H1 (cell line): Measurements from ENCODE around the gene NSDHL. TPM values are rescaled to one million over a fixed set of nuclear protein-coding genes. Genes with fewer than 3 reads are reported as not detected.

Experiments
- CTCF ChIA-PET: fragments of 300-600 bp; sonication (Branson Sonifier 250); formaldehyde crosslinking; loops from one replicate; lab custom pipeline; 2021; ENCODE audit not compliant: partially characterized antibody; lab: Charles Lee
- POLR2A ChIA-PET: fragments of 300-600 bp; sonication (Branson Sonifier 250); formaldehyde crosslinking; loops from one replicate; lab custom pipeline; 2021; ENCODE audit warnings: inconsistent platforms; ENCODE audit not compliant: partially characterized antibody; lab: Charles Lee
- DNase-seq, 2 experiments: peaks; one replicate each; pipeline versions ENCODE4 v3.0.0 to v3.0.0-alpha.2; 2010 to 2022; ENCODE audit warnings: low spot score in 2 of 2, low read depth in 1 of 2, mixed read lengths in 1 of 2
- FAIRE-seq: peaks from 2 replicates; lab custom pipeline; 2011; peaks lifted over from hg19 to GRCh38; lab: Jason Lieb, UNC
- H2AFZ ChIP-seq: 2 replicates; pipeline ENCODE4 v1.8.1; 2012; ENCODE audit warnings: low read length, inconsistent platforms
- H2AK5ac ChIP-seq: 2 replicates; pipeline ENCODE4 v1.6.1; 2013; ENCODE audit warnings: low read depth, low read length
- H2BK120ac ChIP-seq: replicated peaks from 2 replicates; pipeline ENCODE3; 2013; ENCODE audit warnings: low read depth, low read length, inconsistent platforms
- H2BK12ac ChIP-seq: 2 replicates; pipeline ENCODE4 v1.6.1; 2013; ENCODE audit warnings: low read depth, low read length
- H2BK15ac ChIP-seq: 2 replicates; pipeline ENCODE4 v1.6.1; 2013; ENCODE audit warnings: low read length
- H2BK20ac ChIP-seq: 2 replicates; pipeline ENCODE4 v1.6.1; 2013; ENCODE audit warnings: low read length
- H2BK5ac ChIP-seq: 2 replicates; pipeline ENCODE4 v1.6.1; 2013; ENCODE audit warnings: low read depth, low read length
- H3K14ac ChIP-seq: 2 replicates; pipeline ENCODE4 v1.6.1; 2013; ENCODE audit warnings: inconsistent platforms; ENCODE audit not compliant: insufficient read length
- H3K18ac ChIP-seq: 2 replicates; pipeline ENCODE4 v1.6.1; 2013; ENCODE audit warnings: low read length; ENCODE audit errors: extremely low read depth
- H3K23ac ChIP-seq: 2 replicates; pipeline ENCODE4 v1.6.1; 2013; ENCODE audit warnings: inconsistent platforms; ENCODE audit not compliant: insufficient read length
- H3K23me2 ChIP-seq: 2 replicates; pipeline ENCODE4 v1.6.1; 2013; ENCODE audit warnings: low read depth, low read length
- H3K27ac ChIP-seq: 2 replicates; pipeline ENCODE4 v1.6.1; 2011; ENCODE audit warnings: low read depth, low read length, inconsistent platforms
- H3K27me3 ChIP-seq, 4 experiments: replicated peaks in 1 of 4; 1 replicate in 1 of 4; 2 replicates in 3 of 4; pipeline versions ENCODE4 v1.6.1 to v1.8.1; 2011 to 2013; ENCODE audit warnings: low read length in 3 of 4, mild to moderate bottlenecking in 3 of 4, inconsistent platforms in 2 of 4, mixed read lengths in 2 of 4, moderate library complexity in 1 of 4; ENCODE audit not compliant: control insufficient read depth in 3 of 4, insufficient read depth in 3 of 4; ENCODE audit errors: extremely low read depth in 1 of 4
- H3K36me3 ChIP-seq, 4 experiments: 2 replicates each; pipeline versions ENCODE4 v1.6.1 to v1.8.1; 2011 to 2013; ENCODE audit warnings: mild to moderate bottlenecking in 4 of 4, low read length in 3 of 4, moderate library complexity in 2 of 4, control low read depth in 1 of 4, inconsistent platforms in 1 of 4; ENCODE audit not compliant: insufficient read depth in 4 of 4, control insufficient read depth in 2 of 4
- H3K4ac ChIP-seq: replicated peaks from 2 replicates; pipeline ENCODE3; 2013; ENCODE audit warnings: low read length, low read depth, mixed read lengths, inconsistent platforms; ENCODE audit not compliant: insufficient read length
- H3K4me1 ChIP-seq, 4 experiments: replicated peaks in 1 of 4; 1 replicate in 1 of 4; 2 replicates in 3 of 4; pipeline versions ENCODE4 v1.6.1 to v1.8.1; 2011 to 2013; ENCODE audit warnings: low read length in 3 of 4, inconsistent platforms in 2 of 4, mixed read lengths in 1 of 4; ENCODE audit not compliant: insufficient read depth in 4 of 4, control insufficient read depth in 3 of 4
- H3K4me2 ChIP-seq, 2 experiments: 2 replicates each; pipeline versions ENCODE4 v1.6.1 to v1.8.1; 2011 to 2013; ENCODE audit warnings: low read depth in 2 of 2, low read length in 2 of 2, control low read depth in 1 of 2, inconsistent platforms in 1 of 2, mild to moderate bottlenecking in 1 of 2; ENCODE audit not compliant: insufficient read depth in 1 of 2
- H3K4me3 ChIP-seq, 4 experiments: fragments of 200-600, 300-600 bp in 1 of 4; sonication (generic), shearing (Covaris generic), sonication (Bioruptor Twin) in 1 of 4; 2 replicates each; pipeline versions ENCODE4 v1.5.1 to v1.8.1; 2011 to 2016; ENCODE audit warnings: low read length in 4 of 4, low read depth in 3 of 4, control low read depth in 2 of 4, inconsistent platforms in 2 of 4, mild to moderate bottlenecking in 2 of 4, mixed read lengths in 1 of 4, moderate library complexity in 1 of 4; ENCODE audit not compliant: insufficient read depth in 2 of 4; ENCODE audit errors: extremely low read depth in 1 of 4
- H3K56ac ChIP-seq: replicated peaks from 2 replicates; pipeline ENCODE3; 2013; ENCODE audit warnings: low read depth, mild to moderate bottlenecking, mixed read lengths, low read length, inconsistent platforms; ENCODE audit not compliant: insufficient read length
- H3K79me1 ChIP-seq: 2 replicates; pipeline ENCODE4 v1.6.1; 2013; ENCODE audit warnings: low read depth, low read length, control low read depth
- H3K79me2 ChIP-seq, 2 experiments: 2 replicates each; pipeline versions ENCODE4 v1.6.1 to v1.8.1; 2012 to 2013; ENCODE audit warnings: low read length in 2 of 2, mild to moderate bottlenecking in 2 of 2, inconsistent platforms in 1 of 2; ENCODE audit not compliant: insufficient read depth in 2 of 2, control insufficient read depth in 1 of 2
- H3K9ac ChIP-seq, 4 experiments: replicated peaks in 1 of 4; 1 replicate in 1 of 4; 2 replicates in 3 of 4; pipeline versions ENCODE4 v1.6.1 to v1.8.1; 2011 to 2013; ENCODE audit warnings: low read depth in 3 of 4, low read length in 3 of 4, control low read depth in 2 of 4, mild to moderate bottlenecking in 2 of 4, moderate library complexity in 2 of 4, inconsistent platforms in 1 of 4; ENCODE audit errors: extremely low read depth in 1 of 4
- H3K9me3 ChIP-seq, 2 experiments: 2 replicates each; pipeline versions ENCODE4 v1.6.1 to v1.8.1; 2012 to 2013; ENCODE audit warnings: mild to moderate bottlenecking in 2 of 2, moderate library complexity in 2 of 2, control low read depth in 1 of 2, inconsistent platforms in 1 of 2, low read depth in 1 of 2, low read length in 1 of 2, mixed read lengths in 1 of 2; ENCODE audit not compliant: insufficient read depth in 2 of 2
- H4K20me1 ChIP-seq, 2 experiments: replicated peaks in 1 of 2; 2 replicates each; pipeline versions ENCODE3 to v1.8.1; 2011 to 2013; ENCODE audit warnings: inconsistent platforms in 2 of 2, low read length in 2 of 2, mild to moderate bottlenecking in 1 of 2; ENCODE audit not compliant: insufficient read depth in 2 of 2, control insufficient read depth in 1 of 2
- H4K5ac ChIP-seq: 2 replicates; pipeline ENCODE4 v1.6.1; 2013; ENCODE audit warnings: low read length, low read depth, mixed read lengths, inconsistent platforms; ENCODE audit not compliant: insufficient read length
- H4K8ac ChIP-seq: 2 replicates; pipeline ENCODE4 v1.8.0; 2013; ENCODE audit warnings: mild to moderate bottlenecking, moderate library complexity, low read length, inconsistent platforms; ENCODE audit not compliant: insufficient read depth; ENCODE audit errors: extremely low read depth
- H4K91ac ChIP-seq: replicated peaks from 2 replicates; pipeline ENCODE3; 2013; ENCODE audit warnings: low read length, mixed read lengths, inconsistent platforms; ENCODE audit not compliant: insufficient read length
- CHD1 ChIP-seq: IDR thresholded peaks from 2 replicates; pipeline ENCODE4 v1.6.1; 2012; ENCODE audit warnings: low read depth, low read length, improper control_type of control experiment
- RAD21 ChIP-seq, 2 experiments: IDR thresholded peaks in 1 of 2; conservative IDR thresholded peaks in 1 of 2; 2 replicates each; pipeline ENCODE4 v1.6.1; 2011; ENCODE audit warnings: low read depth in 2 of 2, low read length in 2 of 2, improper control_type of control experiment in 1 of 2, inconsistent platforms in 1 of 2, mild to moderate bottlenecking in 1 of 2, moderate library complexity in 1 of 2
- WGBS, 2 experiments: shearing (Covaris generic) in 1 of 2; methylation state at CpG; one replicate each; pipeline versions ENCODE4 v1.1.6 to v1.1.7; 2013 to 2015; ENCODE audit warnings: low lambda C conversion rate in 2 of 2, mixed read lengths in 2 of 2, inconsistent platforms in 1 of 2, low coverage in 1 of 2, missing lambda C conversion rate in 1 of 2; ENCODE audit not compliant: insufficient replicate concordance in 2 of 2, insufficient coverage in 1 of 2, insufficient read length in 1 of 2; ENCODE audit errors: extremely low coverage in 1 of 2, missing lambda C conversion rate in 1 of 2; 5-methylcytosine and 5-hydroxymethylcytosine counted together
- polyA plus RNA-seq, 7 experiments: library from polyadenylated mRNA; depleted of rRNA in 3 of 7; stranded (reverse) in 5 of 7; unstranded in 2 of 7; fragments of >200 nt in 5 of 7; fragments of 200-250 nt in 2 of 7; gene quantifications; 1 replicate in 5 of 7; 2 replicates in 1 of 7; 4 replicates in 1 of 7; pipeline versions ENCODE4 v1.2.1 to v1.2.3, GENCODE V29; 2011 to 2013; ENCODE audit warnings: missing spikeins in 2 of 7, mixed read lengths in 2 of 7
- total RNA-seq: library from RNA; stranded (reverse); fragmentation: NEBNext Ultra II Directional; extraction: Animal tissue kit (Norgen Biotek cat#: 25700); gene quantifications from 2 replicates; pipeline ENCODE4 v1.2.1, GENCODE V29; 2021
- TF ChIP-seq, protein P1 (sequence below), 3 experiments: IDR thresholded peaks; 1 replicate in 2 of 3; 2 replicates in 1 of 3; pipeline versions ENCODE4 v1.5.1 to v1.6.1; 2011; ENCODE audit warnings: low read length in 3 of 3, mild to moderate bottlenecking in 3 of 3, inconsistent platforms in 2 of 3, low read depth in 1 of 3, moderate library complexity in 1 of 3; ENCODE audit not compliant: insufficient read depth in 1 of 3; ENCODE audit errors: control extremely low read depth in 1 of 3

Gene NSDHL
- total and polyA plus RNA-seq, 2 of the 8 experiments (the other 6 are each of a cell fraction or from before 2014, with no cell fraction given) = 31.5 to 34.6 TPM

- DNase-seq = peak; percentile 9 to 69
- Histone ChIP-seq H3K4me3 (no peak overlapping the region), H3K14ac (no peak overlapping the region), H2BK5ac (no peak overlapping the region), H3K23me2 (no peaks in the 10 kb centered on the region), H3K79me1 (no peaks in the 10 kb centered on the region), H2BK12ac (no peak overlapping the region), H3K79me2 (no peaks in the 10 kb centered on the region), H3K9ac (no peak overlapping the region), H2BK15ac (no peak overlapping the region), H4K20me1 (no peaks in the 10 kb centered on the region), H2AK5ac (no peak overlapping the region), H3K27ac (no peak overlapping the region), H2BK20ac (no peak overlapping the region), H3K18ac (no peak overlapping the region), H4K5ac (no peak overlapping the region), H3K56ac (no peak overlapping the region), H3K4me2 (no peak overlapping the region), H2AFZ (no peak overlapping the region), H4K91ac (no peak overlapping the region), H4K8ac (no peak overlapping the region), H3K4me1 (no peaks in the 10 kb centered on the region), H3K9me3 (no peaks in the 10 kb centered on the region), H3K36me3 (no peaks in the 10 kb centered on the region), H3K27me3 (no peaks in the 10 kb centered on the region; a peak in 1 of 7 replicates), H3K4ac (no peak overlapping the region), H3K23ac (no peak overlapping the region), H2BK120ac (no peak overlapping the region)
- 92% methylated on average over 2 of the region's 3 CpGs; no CpG with 5 or more reads in 1 of the 2 experiments for WGBS, 2 experiments
- FAIRE-seq = peak; percentile 98
- ChIA-PET POLR2A (interaction anchor here (0.7 kb wide), 1 partner anchor 179 kb away, joined by 4 read pairs; no protein-coding TSS in a partner anchor), CTCF (interaction anchor here (0.7 to 4.7 kb wide), 29 partner anchors 9 to 1109 kb away, joined by 3 to 39 read pairs (median 3); partner anchors contain the start of gene CETN2)
- TF ChIP-seq, protein P1, sequence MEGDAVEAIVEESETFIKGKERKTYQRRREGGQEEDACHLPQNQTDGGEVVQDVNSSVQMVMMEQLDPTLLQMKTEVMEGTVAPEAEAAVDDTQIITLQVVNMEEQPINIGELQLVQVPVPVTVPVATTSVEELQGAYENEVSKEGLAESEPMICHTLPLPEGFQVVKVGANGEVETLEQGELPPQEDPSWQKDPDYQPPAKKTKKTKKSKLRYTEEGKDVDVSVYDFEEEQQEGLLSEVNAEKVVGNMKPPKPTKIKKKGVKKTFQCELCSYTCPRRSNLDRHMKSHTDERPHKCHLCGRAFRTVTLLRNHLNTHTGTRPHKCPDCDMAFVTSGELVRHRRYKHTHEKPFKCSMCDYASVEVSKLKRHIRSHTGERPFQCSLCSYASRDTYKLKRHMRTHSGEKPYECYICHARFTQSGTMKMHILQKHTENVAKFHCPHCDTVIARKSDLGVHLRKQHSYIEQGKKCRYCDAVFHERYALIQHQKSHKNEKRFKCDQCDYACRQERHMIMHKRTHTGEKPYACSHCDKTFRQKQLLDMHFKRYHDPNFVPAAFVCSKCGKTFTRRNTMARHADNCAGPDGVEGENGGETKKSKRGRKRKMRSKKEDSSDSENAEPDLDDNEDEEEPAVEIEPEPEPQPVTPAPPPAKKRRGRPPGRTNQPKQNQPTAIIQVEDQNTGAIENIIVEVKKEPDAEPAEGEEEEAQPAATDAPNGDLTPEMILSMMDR (IDR thresholded peaks at IDR 0.05; ENCODE audit: control extremely low read depth in 1 of 3, insufficient read depth in 1 of 3, low read depth in 1 of 3, low read length in 3 of 3) = peak; percentile 43 to 76 (median 67)
- TF ChIP-seq CHD1 = no peak
- TF ChIP-seq RAD21 (IDR thresholded peaks at IDR 0.05 in 1 of 2, conservative IDR thresholded peaks at IDR 0.05 in 1 of 2; ENCODE audit: low read depth in 2 of 2, low read length in 2 of 2) = peak; percentile 74 to 78
Observed at GRCh38 chrX:152821145-152821765, 9.6 kb upstream of the NSDHL start.
